ENCODE data around the gene PEF1. TPM values are rescaled to one million over a fixed set of nuclear protein-coding genes. Genes with fewer than 3 reads are reported as not detected.

PEF1 gene
- total and polyA plus RNA-seq, 2 of the 8 experiments (the other 6 are each of a cell fraction or from before 2014, with no cell fraction given): 35.2 to 69.2 TPM

DNA sequence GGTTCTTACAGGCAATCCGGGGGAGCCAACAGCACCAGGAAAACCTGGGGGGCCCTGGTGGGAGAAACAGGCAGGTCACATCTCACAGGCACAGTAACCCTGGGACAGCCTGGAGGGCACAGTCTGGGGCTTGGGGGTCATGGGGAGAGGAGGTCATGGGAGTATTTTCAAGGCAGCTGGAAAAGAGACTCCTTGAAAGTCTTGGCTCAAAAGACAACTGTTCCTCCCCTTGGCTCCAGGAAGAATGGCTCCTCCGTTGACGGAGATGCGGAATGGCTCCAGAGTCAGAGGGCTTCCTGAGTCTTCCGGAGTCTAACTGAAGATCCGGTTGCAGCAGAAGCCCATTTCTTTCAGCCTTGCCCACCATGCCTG lies 25.9 kb upstream of the PEF1 start (continued):
- TF ChIP-seq EP300 (IDR thresholded peaks at IDR 0.05; ENCODE audit: borderline replicate concordance in 1 of 2, low read depth in 2 of 2, low read length in 2 of 2): no peak
